ENCODE data around the gene PCDHB7.
"Not testable (repeated sequence)": the region's sequence is repeated elsewhere in the genome, so short reads cannot be mapped to it uniquely, and the experiment has no call there.

Gene PCDHB7

GRCh38 chr5:141225421-141225820 is 53.0 kb downstream of the PCDHB7 start:
- DNase-seq = not testable (repeated sequence)
